Testis (tissue), 3 donors: ENCODE results near the gene DTX3. TPM values are rescaled to one million over a fixed set of nuclear protein-coding genes. Genes with fewer than 3 reads are reported as not detected.

Source experiments
- DNase-seq: peaks from one replicate; pipeline ENCODE4 v3.0.0-alpha.2; 2019
- H3K27ac ChIP-seq, 2 donors: fragments of 200-600 bp; sonication (generic); one replicate each; pipeline ENCODE4 v1.5.1; 2019
- H3K27me3 ChIP-seq: fragments of 200-600 bp; sonication (generic); one replicate; pipeline ENCODE4 v1.5.1; 2019
- H3K36me3 ChIP-seq: fragments of 200-600 bp; sonication (generic); one replicate; pipeline ENCODE4 v1.5.1; 2017; ENCODE audit warnings: low read depth; ENCODE audit errors: missing control alignments
- H3K4me1 ChIP-seq: fragments of 200-600 bp; sonication (generic); one replicate; pipeline ENCODE4 v1.5.1; 2019
- H3K4me3 ChIP-seq, 2 donors: fragments of 200-600 bp; sonication (generic); one replicate each; pipeline ENCODE4 v1.5.1; 2017 to 2019
- H3K9me3 ChIP-seq: fragments of 200-600 bp; sonication (generic); one replicate; pipeline ENCODE4 v1.5.1; 2017
- POLR2A ChIP-seq: fragments of 450-650 bp; IDR thresholded peaks from one replicate; pipeline ENCODE4 v1.6.1; 2017; ENCODE audit warnings: antibody characterized with exemption, mild to moderate bottlenecking, moderate library complexity
- WGBS, 2 donors: methylation state at CpG; one replicate each; pipeline ENCODE4 v1.1.5; 2018; 5-methylcytosine and 5-hydroxymethylcytosine counted together
- intact Hi-C: fragments of 100-400 bp; cut with DNase I; formaldehyde crosslinking; loops from one replicate; pipeline ENCODE4 v1.15.1; 2023; ENCODE audit warnings: low total_unique reads
- polyA plus RNA-seq: library from polyadenylated mRNA; stranded (reverse); fragments of 350-450 nt; fragmentation: Illumina TruSeq; extraction: RNeasy Lipid Tissue Mini Kit (QIAGEN cat#74804); gene quantifications from one replicate; pipeline ENCODE4 v1.2.3, GENCODE V29; 2014; ENCODE audit warnings: low read depth, low replicate concordance; ENCODE audit not compliant: insufficient read depth
- total RNA-seq, 2 donors: library from RNA; depleted of rRNA; stranded (reverse); fragments of >200 nt; gene quantifications; one replicate each; pipeline ENCODE4 v1.2.3, GENCODE V29; 2016
- TF ChIP-seq, protein P1 (sequence below), 3 experiments: fragments of 450-650 bp in 2 of 3; fragments of 200-600 bp in 1 of 3; sonication (generic) in 1 of 3; IDR thresholded peaks; one replicate each; pipeline ENCODE4 v1.5.1; 2016 to 2019; ENCODE audit warnings: antibody characterized with exemption in 3 of 3, mild to moderate bottlenecking in 2 of 3, moderate library complexity in 1 of 3

The DTX3 gene
- total and polyA plus RNA-seq, 3 donors from 2014 or later, result 37.9 to 60.4 (median 45.0) TPM

DNA sequence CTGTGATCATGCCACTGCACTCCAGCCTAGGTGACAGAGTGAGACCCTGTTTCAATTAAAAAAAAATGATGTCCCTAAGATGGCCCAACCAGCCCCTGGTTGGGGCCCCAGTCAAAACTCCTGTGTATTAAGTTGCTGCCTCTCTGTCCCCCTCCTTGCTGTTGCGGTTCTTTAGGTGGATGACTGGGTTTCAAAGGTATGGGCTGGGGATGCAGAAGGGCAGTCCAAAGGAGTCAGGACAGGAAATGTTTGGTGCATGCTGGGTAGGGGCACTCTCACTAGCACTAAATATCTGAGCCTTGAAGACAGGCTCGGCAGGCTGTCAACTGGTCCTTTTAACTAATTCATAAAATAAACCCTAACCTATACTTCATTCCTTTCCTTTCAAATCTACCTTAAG is 25.6 kb upstream of the DTX3 start:
- no peak overlapping the region for H3K27ac ChIP-seq
- intact Hi-C loops, result no loop called here
- no peaks in the 10 kb centered on the region for H3K27me3 ChIP-seq
- no peak for TF ChIP-seq POLR2A
- TF ChIP-seq, protein P1, sequence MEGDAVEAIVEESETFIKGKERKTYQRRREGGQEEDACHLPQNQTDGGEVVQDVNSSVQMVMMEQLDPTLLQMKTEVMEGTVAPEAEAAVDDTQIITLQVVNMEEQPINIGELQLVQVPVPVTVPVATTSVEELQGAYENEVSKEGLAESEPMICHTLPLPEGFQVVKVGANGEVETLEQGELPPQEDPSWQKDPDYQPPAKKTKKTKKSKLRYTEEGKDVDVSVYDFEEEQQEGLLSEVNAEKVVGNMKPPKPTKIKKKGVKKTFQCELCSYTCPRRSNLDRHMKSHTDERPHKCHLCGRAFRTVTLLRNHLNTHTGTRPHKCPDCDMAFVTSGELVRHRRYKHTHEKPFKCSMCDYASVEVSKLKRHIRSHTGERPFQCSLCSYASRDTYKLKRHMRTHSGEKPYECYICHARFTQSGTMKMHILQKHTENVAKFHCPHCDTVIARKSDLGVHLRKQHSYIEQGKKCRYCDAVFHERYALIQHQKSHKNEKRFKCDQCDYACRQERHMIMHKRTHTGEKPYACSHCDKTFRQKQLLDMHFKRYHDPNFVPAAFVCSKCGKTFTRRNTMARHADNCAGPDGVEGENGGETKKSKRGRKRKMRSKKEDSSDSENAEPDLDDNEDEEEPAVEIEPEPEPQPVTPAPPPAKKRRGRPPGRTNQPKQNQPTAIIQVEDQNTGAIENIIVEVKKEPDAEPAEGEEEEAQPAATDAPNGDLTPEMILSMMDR (IDR thresholded peaks at IDR 0.05), result no peak
- no peaks in the 10 kb centered on the region for H3K4me1 ChIP-seq
- no peak for DNase-seq
- 81 to 82% methylated on average over 2 of the region's 2 CpGs for WGBS, 2 donors
- H3K4me3 ChIP-seq, result no peak overlapping the region
- H3K36me3 ChIP-seq, result no peaks in the 10 kb centered on the region
- H3K9me3 ChIP-seq, result no peaks in the 10 kb centered on the region

DNA sequence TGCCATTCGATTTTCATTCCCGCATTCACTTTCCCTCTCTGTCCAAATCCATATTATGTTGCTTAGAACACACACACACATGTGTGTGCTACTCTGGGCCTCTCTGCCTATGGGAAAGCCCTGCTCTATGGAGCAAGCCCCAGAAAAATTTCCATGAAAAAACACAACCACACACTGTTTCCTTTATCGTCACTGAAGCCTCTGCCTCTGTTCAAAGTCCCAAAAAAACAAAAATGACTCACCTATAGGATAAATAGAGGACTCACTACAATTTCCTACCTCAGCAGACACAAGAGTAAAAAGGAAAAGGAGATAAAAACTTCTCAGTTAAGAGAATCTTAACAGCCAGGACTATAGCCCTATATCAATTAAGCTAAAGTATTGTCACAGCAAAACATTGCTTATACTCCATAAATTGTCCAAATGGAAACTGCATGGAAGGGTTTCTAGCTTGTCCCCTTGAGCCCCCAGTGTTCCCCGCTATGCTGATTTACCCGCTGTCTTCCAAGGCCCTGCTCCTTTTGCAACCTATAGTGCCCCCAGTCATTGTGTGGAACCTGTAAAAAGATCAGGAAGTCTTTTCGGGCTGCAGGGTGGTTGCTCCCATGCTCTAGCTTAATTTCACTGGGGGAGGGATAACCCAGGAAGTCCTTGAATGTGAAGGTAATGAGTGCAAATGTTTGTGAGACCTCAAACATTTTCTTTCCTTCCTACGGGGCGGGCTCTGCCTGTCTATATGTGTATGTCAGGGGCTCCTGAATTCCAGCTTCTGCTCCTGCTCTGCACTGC is 24.8 kb upstream of the DTX3 start:
- DNase-seq, result no peak
- Histone ChIP-seq H3K9me3 (no peaks in the 10 kb centered on the region), H3K36me3 (no peaks in the 10 kb centered on the region), H3K4me1 (no peaks in the 10 kb centered on the region), H3K27me3 (no peaks in the 10 kb centered on the region), H3K4me3 (no peak overlapping the region), H3K27ac (no peak overlapping the region)
- intact Hi-C loops, result loop anchor here (5.0 kb wide), 1 partner anchor 42 kb away; no protein-coding TSS in a partner anchor
- TF ChIP-seq POLR2A, result no peak
- TF ChIP-seq, protein P1 (IDR thresholded peaks at IDR 0.05), result no peak
- 81 to 92% methylated on average over 8 of the region's 8 CpGs for WGBS, 2 donors

DNA sequence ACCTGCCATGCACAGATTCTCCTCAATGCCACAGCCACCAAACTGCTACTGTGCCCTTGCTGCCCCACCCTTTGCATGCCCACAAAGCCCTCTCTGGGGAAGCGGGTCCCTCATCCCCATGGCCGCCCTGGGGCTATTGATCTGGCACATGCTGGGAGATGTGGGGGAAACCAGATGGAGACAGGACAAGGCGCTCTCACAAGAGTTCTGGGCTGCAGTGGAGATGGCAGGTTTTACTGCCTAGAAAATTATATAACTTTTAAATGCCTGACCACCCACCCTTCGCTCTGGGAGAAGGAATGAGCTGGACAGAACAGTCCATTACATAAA is 24.2 kb upstream of the DTX3 start:
- Histone ChIP-seq H3K9me3 (no peaks in the 10 kb centered on the region), H3K36me3 (no peaks in the 10 kb centered on the region), H3K4me3 (no peak overlapping the region), H3K4me1 (no peaks in the 10 kb centered on the region), H3K27me3 (no peaks in the 10 kb centered on the region), H3K27ac (no peak overlapping the region)
- intact Hi-C loops, result loop anchor here (5.0 kb wide), 1 partner anchor 42 kb away; no protein-coding TSS in a partner anchor
- DNase-seq, result no peak
- WGBS, 2 donors, result 96 to 98% methylated on average over 4 of the region's 4 CpGs
- TF ChIP-seq POLR2A, result no peak
- TF ChIP-seq, protein P1 (IDR thresholded peaks at IDR 0.05), result no peak

DNA sequence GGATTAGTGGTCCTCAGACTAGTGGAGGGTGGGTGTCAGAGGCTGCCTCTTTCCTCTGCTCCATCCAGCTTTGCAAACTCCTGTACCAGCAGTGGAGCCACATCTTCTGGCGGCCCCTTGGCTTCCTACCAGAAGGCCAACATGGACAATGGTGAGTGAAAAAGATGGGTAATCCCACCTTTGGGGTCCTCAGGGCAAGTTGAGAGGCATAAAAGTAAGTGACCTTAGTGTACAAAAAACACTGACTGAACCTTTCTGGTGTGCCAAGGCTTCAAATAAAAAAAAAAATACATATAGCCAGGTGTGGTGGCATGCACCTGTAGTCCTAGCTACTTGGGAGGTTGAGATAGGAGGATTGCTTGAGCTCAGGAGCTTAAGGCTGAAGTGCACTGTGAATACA is 22.8 kb upstream of the DTX3 start:
- DNase-seq, result no peak
- WGBS, 2 donors, result 93 to 96% methylated on average over 1 of the region's 1 CpG
- intact Hi-C loops, result loop anchor here (5.0 kb wide), 1 partner anchor 40 kb away; no protein-coding TSS in a partner anchor

More for the DNA sequence above, 22.8 kb upstream of the DTX3 start:
- TF ChIP-seq, protein P1 (IDR thresholded peaks at IDR 0.05), result no peak
- TF ChIP-seq POLR2A, result no peak
- no peak overlapping the region for H3K27ac ChIP-seq
- H3K4me1 ChIP-seq, result no peaks in the 10 kb centered on the region
- no peaks in the 10 kb centered on the region for H3K27me3 ChIP-seq
- H3K9me3 ChIP-seq, result no peaks in the 10 kb centered on the region
- H3K4me3 ChIP-seq, result no peak overlapping the region
- H3K36me3 ChIP-seq, result no peaks in the 10 kb centered on the region
